Hepatocyte (in vitro differentiated cells): Measurements from ENCODE around the gene CLDN11. TPM values are rescaled to one million over a fixed set of nuclear protein-coding genes. Genes with fewer than 3 reads are reported as not detected.

Experiments
- DNase-seq: peaks from one replicate; pipeline ENCODE4 v3.0.0-alpha.2; 2016; ENCODE audit warnings: low spot score
- H2AFZ ChIP-seq: fragments of 200-600 bp; sonication (generic); 2 replicates; pipeline ENCODE4 v1.6.0; 2016; ENCODE audit warnings: antibody characterized with exemption, mild to moderate bottlenecking
- H3K27ac ChIP-seq: fragments of 200-600 bp; sonication (generic); 2 replicates; pipeline ENCODE4 v1.5.1; 2016; ENCODE audit warnings: mild to moderate bottlenecking
- H3K27me3 ChIP-seq: fragments of 200-600 bp; sonication (generic); 2 replicates; pipeline ENCODE4 v1.6.1; 2016
- H3K36me3 ChIP-seq: fragments of 200-600 bp; sonication (generic); replicated peaks from 2 replicates; pipeline ENCODE4 v1.5.1; 2016; ENCODE audit warnings: low read depth; ENCODE audit not compliant: insufficient read depth
- H3K4me1 ChIP-seq: fragments of 200-600 bp; sonication (generic); 2 replicates; pipeline ENCODE4 v1.5.1; 2016; ENCODE audit warnings: mild to moderate bottlenecking, moderate library complexity; ENCODE audit not compliant: insufficient read depth
- H3K4me2 ChIP-seq: fragments of 200-600 bp; sonication (generic); 2 replicates; pipeline ENCODE4 v1.6.0; 2016
- H3K4me3 ChIP-seq: fragments of 200-600 bp; sonication (generic); 2 replicates; pipeline ENCODE4 v1.5.1; 2016; ENCODE audit warnings: mild to moderate bottlenecking
- H3K79me2 ChIP-seq: fragments of 200-600 bp; sonication (generic); 2 replicates; pipeline ENCODE4 v1.6.0; 2017; ENCODE audit warnings: mild to moderate bottlenecking
- H3K9me2 ChIP-seq: fragments of 200-600 bp; sonication (generic); replicated peaks from 2 replicates; pipeline ENCODE4 v1.6.0; 2017; ENCODE audit warnings: mild to moderate bottlenecking; ENCODE audit not compliant: insufficient read depth
- H3K9me3 ChIP-seq: fragments of 200-600 bp; sonication (generic); 2 replicates; pipeline ENCODE4 v1.5.1; 2016; ENCODE audit warnings: low read depth, mild to moderate bottlenecking
- H4K20me1 ChIP-seq: fragments of 200-600 bp; sonication (generic); 2 replicates; pipeline ENCODE4 v1.6.0; 2016; ENCODE audit warnings: mild to moderate bottlenecking; ENCODE audit not compliant: insufficient read depth, poor library complexity, severe bottlenecking
- EZH2 ChIP-seq: fragments of 200-600 bp; sonication (generic); IDR thresholded peaks from 2 replicates; pipeline ENCODE4 v1.6.1; 2016; ENCODE audit warnings: antibody characterized with exemption, mild to moderate bottlenecking, borderline replicate concordance
- EZH2phosphoT487 ChIP-seq: fragments of 200-600 bp; sonication (generic); IDR thresholded peaks from one replicate; pipeline ENCODE4 v1.6.1; 2018; ENCODE audit warnings: antibody characterized with exemption, mild to moderate bottlenecking, low read depth, moderate library complexity; ENCODE audit not compliant: unreplicated experiment, severe bottlenecking
- WGBS: methylation state at CpG from one replicate; pipeline ENCODE4 v1.1.6; 2016; ENCODE audit warnings: low lambda C conversion rate; ENCODE audit errors: missing lambda C conversion rate; 5-methylcytosine and 5-hydroxymethylcytosine counted together
- polyA plus RNA-seq: library from polyadenylated mRNA; unstranded; fragments of >200 nt; fragmentation: Nextera tagmentation; extraction: Ambion mirVana; gene quantifications from 2 replicates; pipeline ENCODE4 v1.2.1, GENCODE V29; 2016
- total RNA-seq: library from RNA; depleted of rRNA; stranded (reverse); fragments of >200 nt; gene quantifications from 2 replicates; pipeline ENCODE4 v1.2.3, GENCODE V29; 2014
- TF ChIP-seq, protein P1 (sequence below): fragments of 200-600 bp; sonication (generic); IDR thresholded peaks from 2 replicates; pipeline ENCODE4 v1.5.1; 2016; ENCODE audit warnings: antibody characterized with exemption, mild to moderate bottlenecking; ENCODE audit not compliant: poor library complexity

CLDN11 gene
- total and polyA plus RNA-seq, 2 experiments from 2014 or later: 7.7 to 29.5 TPM

DNA sequence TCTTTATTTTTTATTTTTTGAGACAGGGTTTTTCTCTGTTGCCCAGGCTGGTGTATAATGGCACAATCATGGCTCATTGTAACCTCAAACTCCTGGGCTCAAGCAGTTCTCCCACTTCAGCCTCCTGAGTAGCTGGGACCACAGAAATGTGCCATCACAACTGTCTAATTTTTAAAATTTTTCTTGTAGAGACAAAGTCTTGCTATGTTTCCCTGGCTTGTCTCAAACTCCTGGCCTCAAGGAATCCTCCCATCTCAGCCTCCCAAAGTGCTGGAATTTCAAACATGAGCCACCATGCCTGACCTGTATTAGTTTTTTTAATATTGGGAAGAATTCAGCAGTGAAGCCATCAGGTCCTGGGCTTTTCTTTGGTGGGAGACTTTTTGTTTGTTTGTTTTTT is 13.6 kb upstream of the CLDN11 start:
- H3K9me3 ChIP-seq: no peaks in the 10 kb centered on the region
- H3K4me3 ChIP-seq: no peak overlapping the region
- no peaks in the 10 kb centered on the region for H3K79me2 ChIP-seq
- no peaks in the 10 kb centered on the region for H3K4me1 ChIP-seq
- no peaks in the 10 kb centered on the region for H3K9me2 ChIP-seq
- no peaks in the 10 kb centered on the region for H4K20me1 ChIP-seq
- H3K27me3 ChIP-seq: no peaks in the 10 kb centered on the region
- no peak overlapping the region for H3K4me2 ChIP-seq
- DNase-seq: no peak
- TF ChIP-seq EZH2phosphoT487 (no peak), EZH2 (no peak)
- TF ChIP-seq, protein P1, sequence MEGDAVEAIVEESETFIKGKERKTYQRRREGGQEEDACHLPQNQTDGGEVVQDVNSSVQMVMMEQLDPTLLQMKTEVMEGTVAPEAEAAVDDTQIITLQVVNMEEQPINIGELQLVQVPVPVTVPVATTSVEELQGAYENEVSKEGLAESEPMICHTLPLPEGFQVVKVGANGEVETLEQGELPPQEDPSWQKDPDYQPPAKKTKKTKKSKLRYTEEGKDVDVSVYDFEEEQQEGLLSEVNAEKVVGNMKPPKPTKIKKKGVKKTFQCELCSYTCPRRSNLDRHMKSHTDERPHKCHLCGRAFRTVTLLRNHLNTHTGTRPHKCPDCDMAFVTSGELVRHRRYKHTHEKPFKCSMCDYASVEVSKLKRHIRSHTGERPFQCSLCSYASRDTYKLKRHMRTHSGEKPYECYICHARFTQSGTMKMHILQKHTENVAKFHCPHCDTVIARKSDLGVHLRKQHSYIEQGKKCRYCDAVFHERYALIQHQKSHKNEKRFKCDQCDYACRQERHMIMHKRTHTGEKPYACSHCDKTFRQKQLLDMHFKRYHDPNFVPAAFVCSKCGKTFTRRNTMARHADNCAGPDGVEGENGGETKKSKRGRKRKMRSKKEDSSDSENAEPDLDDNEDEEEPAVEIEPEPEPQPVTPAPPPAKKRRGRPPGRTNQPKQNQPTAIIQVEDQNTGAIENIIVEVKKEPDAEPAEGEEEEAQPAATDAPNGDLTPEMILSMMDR: no peak
- H3K27ac ChIP-seq: no peak overlapping the region
- H3K36me3 ChIP-seq: no peaks in the 10 kb centered on the region
- H2AFZ ChIP-seq: no peak overlapping the region

DNA sequence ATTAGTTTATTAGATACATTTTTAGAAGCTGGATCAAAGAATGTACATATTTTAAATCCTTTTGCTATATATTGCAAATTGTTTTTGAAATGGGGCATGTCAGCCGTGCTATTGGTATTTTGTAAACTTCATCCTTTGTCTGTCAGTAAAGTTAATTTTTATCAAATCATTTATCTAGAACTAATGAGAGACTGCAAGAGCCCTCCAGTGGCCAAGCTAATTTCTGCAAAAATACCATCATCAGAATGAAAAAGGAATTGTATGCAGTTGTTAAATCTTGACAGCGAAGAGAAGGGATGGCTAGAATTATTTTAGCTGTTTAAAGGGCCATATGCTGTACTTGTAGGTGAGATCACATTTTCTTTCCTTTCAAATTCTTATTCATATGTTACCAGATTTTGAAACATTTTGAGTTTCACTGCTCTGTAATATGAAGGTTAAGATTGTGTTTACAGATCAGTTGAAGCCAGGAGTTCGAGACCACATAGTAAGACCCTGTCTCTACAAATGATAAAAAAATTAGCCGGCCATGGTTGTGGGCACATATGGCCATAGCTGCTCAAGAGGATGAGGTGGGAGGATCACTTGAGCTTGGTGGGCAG is 8.1 kb upstream of the CLDN11 start:
- no peak overlapping the region for H3K27ac ChIP-seq
- 70% methylated on average over 4 of the region's 4 CpGs for WGBS
- no peaks in the 10 kb centered on the region for H3K36me3 ChIP-seq
- no peaks in the 10 kb centered on the region for H3K79me2 ChIP-seq
- no peak overlapping the region for H3K4me3 ChIP-seq
- no peak for TF ChIP-seq EZH2
- TF ChIP-seq, protein P1: peak; percentile 65
- TF ChIP-seq EZH2phosphoT487: no peak
- no peak overlapping the region for H3K4me2 ChIP-seq
- no peaks in the 10 kb centered on the region for H4K20me1 ChIP-seq
- no peaks in the 10 kb centered on the region for H3K9me2 ChIP-seq
- H3K27me3 ChIP-seq: no peaks in the 10 kb centered on the region
- DNase-seq: peak; percentile 17
- no peaks in the 10 kb centered on the region for H3K4me1 ChIP-seq
- H3K9me3 ChIP-seq: no peaks in the 10 kb centered on the region
- H2AFZ ChIP-seq: no peak overlapping the region

DNA sequence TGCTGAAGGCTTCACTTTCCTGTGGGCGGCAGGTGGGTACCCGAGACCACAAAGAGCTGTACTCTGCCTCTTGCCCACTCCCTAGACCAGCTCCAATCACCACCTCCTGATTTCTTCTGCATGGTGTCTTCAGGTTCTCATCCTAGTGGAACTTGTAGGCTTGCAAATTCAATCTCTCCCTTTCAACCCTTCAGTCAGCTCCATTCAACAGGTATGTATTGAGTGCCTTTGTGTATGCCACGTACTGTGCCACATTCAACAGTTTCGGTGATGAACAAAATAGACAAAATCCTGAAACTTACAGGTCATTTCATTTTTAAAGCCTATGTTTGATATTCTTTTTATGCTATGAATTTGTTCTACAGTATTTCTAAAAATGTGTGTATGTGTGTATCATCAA is 5.4 kb upstream of the CLDN11 start:
- no peaks in the 10 kb centered on the region for H4K20me1 ChIP-seq
- H3K4me1 ChIP-seq: no peaks in the 10 kb centered on the region
- H3K27ac ChIP-seq: no peak overlapping the region
- H3K4me3 ChIP-seq: no peak overlapping the region
- H3K4me2 ChIP-seq: no peak overlapping the region
- no peaks in the 10 kb centered on the region for H3K9me2 ChIP-seq
- no peak overlapping the region for H2AFZ ChIP-seq
- H3K9me3 ChIP-seq: no peaks in the 10 kb centered on the region
- 99% methylated on average over 4 of the region's 4 CpGs for WGBS
- H3K36me3 ChIP-seq: no peaks in the 10 kb centered on the region
- DNase-seq: no peak
- no peaks in the 10 kb centered on the region for H3K79me2 ChIP-seq
- TF ChIP-seq, protein P1: no peak
- TF ChIP-seq EZH2 (no peak), EZH2phosphoT487 (no peak)
- peaks cover 13% of the 10 kb centered on the region for H3K27me3 ChIP-seq

DNA sequence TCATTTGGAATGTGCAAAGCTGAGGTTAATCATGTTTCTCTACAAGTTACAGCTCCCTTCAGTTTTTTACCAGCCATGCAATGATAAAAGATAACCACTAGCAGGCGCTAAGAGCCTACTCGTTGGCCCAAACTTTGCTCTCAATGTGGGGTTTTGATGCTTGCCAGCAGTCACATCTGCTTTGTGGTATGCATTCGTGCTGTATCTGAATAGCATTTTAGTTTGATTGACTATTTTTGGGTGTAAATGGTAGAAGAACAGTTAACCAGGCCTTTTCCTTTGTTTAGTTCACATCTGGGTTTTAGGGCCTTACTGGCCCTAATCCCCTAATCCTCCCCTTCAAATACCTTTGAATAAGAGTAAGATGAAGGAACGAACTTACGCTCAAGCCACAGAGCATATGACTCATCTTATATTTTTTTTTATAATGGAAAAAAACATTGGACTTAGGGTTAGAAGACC is 4.4 kb upstream of the CLDN11 start:
- Histone ChIP-seq H3K27ac (no peak overlapping the region), H3K9me2 (no peaks in the 10 kb centered on the region), H2AFZ (no peak overlapping the region), H3K9me3 (no peaks in the 10 kb centered on the region), H4K20me1 (no peaks in the 10 kb centered on the region), H3K4me2 (no peak overlapping the region), H3K4me3 (no peak overlapping the region), H3K36me3 (no peaks in the 10 kb centered on the region), H3K4me1 (peaks cover 5% of the 10 kb centered on the region), H3K79me2 (no peaks in the 10 kb centered on the region), H3K27me3 (peaks cover 22% of the 10 kb centered on the region)
- TF ChIP-seq, protein P1: peak; percentile 94
- no peak for TF ChIP-seq EZH2phosphoT487
- DNase-seq: peak; percentile 84
- 25% methylated on average over 5 of the region's 5 CpGs for WGBS
